H9 (cell line): Measurements from ENCODE around the gene CHM. TPM values are rescaled to one million over a fixed set of nuclear protein-coding genes. Genes with fewer than 3 reads are reported as not detected.

Experiments used
- DNase-seq: peaks from one replicate; pipeline ENCODE4 v3.0.0-alpha.2; 2017
- H2AFZ ChIP-seq: one replicate; pipeline ENCODE4 v1.6.1; 2013; ENCODE audit warnings: mild to moderate bottlenecking, low read length, control low read depth, moderate library complexity
- H2AK5ac ChIP-seq: 2 replicates; pipeline ENCODE4 v1.6.1; 2013; ENCODE audit warnings: low read length, control low read depth, mixed read lengths; ENCODE audit not compliant: insufficient read length
- H2BK120ac ChIP-seq: one replicate; pipeline ENCODE4 v1.6.1; 2013; ENCODE audit warnings: low read depth, mild to moderate bottlenecking, low read length, control low read depth, inconsistent platforms; ENCODE audit not compliant: poor library complexity, severe bottlenecking
- H2BK12ac ChIP-seq: 2 replicates; pipeline ENCODE4 v1.6.1; 2013; ENCODE audit warnings: low read length, control low read depth, mixed read lengths, low read depth; ENCODE audit not compliant: insufficient read length
- H2BK15ac ChIP-seq: 2 replicates; pipeline ENCODE4 v1.6.1; 2013; ENCODE audit warnings: low read depth, low read length, control low read depth
- H2BK20ac ChIP-seq: one replicate; pipeline ENCODE4 v1.6.1; 2013; ENCODE audit warnings: low read depth, mild to moderate bottlenecking, low read length, control low read depth, inconsistent platforms; ENCODE audit not compliant: poor library complexity, severe bottlenecking
- H2BK5ac ChIP-seq: 2 replicates; pipeline ENCODE4 v1.6.1; 2013; ENCODE audit warnings: low read length, control low read depth, mixed read lengths; ENCODE audit not compliant: insufficient read length
- H3K14ac ChIP-seq: 2 replicates; pipeline ENCODE4 v1.6.1; 2013; ENCODE audit warnings: low read length, control low read depth; ENCODE audit not compliant: insufficient read depth
- H3K18ac ChIP-seq: 2 replicates; pipeline ENCODE4 v1.6.1; 2013; ENCODE audit warnings: low read depth, mild to moderate bottlenecking, mixed read lengths, low read length, control low read depth; ENCODE audit not compliant: insufficient read length
- H3K23ac ChIP-seq: 2 replicates; pipeline ENCODE4 v1.6.1; 2013; ENCODE audit warnings: low read length, control low read depth, mixed read lengths, low read depth; ENCODE audit not compliant: insufficient read length
- H3K23me2 ChIP-seq: 2 replicates; pipeline ENCODE4 v1.6.1; 2013; ENCODE audit warnings: low read depth, mild to moderate bottlenecking, mixed read lengths, low read length, control low read depth; ENCODE audit not compliant: insufficient read length, poor library complexity, severe bottlenecking
- H3K27ac ChIP-seq: 2 replicates; pipeline ENCODE4 v1.5.1; 2013; ENCODE audit warnings: low read length, control low read depth, mixed read lengths, low read depth; ENCODE audit not compliant: insufficient read length
- H3K27me3 ChIP-seq: 2 replicates; pipeline ENCODE4 v1.6.1; 2013; ENCODE audit warnings: low read length, control low read depth, inconsistent platforms; ENCODE audit not compliant: insufficient read depth
- H3K4ac ChIP-seq: 2 replicates; pipeline ENCODE4 v1.6.1; 2013; ENCODE audit warnings: low read depth, mild to moderate bottlenecking, control low read depth, inconsistent platforms, low read length, moderate library complexity
- H3K4me1 ChIP-seq: 2 replicates; pipeline ENCODE4 v1.6.1; 2013; ENCODE audit warnings: low read length, control low read depth, inconsistent platforms; ENCODE audit not compliant: insufficient read depth
- H3K4me2 ChIP-seq: 2 replicates; pipeline ENCODE4 v1.6.1; 2013; ENCODE audit warnings: low read length, control low read depth, mixed read lengths; ENCODE audit not compliant: insufficient read length, insufficient read depth
- H3K56ac ChIP-seq: 2 replicates; pipeline ENCODE4 v1.6.1; 2013; ENCODE audit warnings: low read depth, mild to moderate bottlenecking, mixed read lengths, low read length, control low read depth; ENCODE audit not compliant: insufficient read length
- H3K79me1 ChIP-seq: 2 replicates; pipeline ENCODE4 v1.6.1; 2013; ENCODE audit warnings: low read depth, mild to moderate bottlenecking, moderate library complexity, low read length, control low read depth, inconsistent platforms; ENCODE audit not compliant: insufficient read depth, poor library complexity, severe bottlenecking
- H3K79me2 ChIP-seq: 2 replicates; pipeline ENCODE4 v1.6.1; 2013; ENCODE audit warnings: low read length, control low read depth, inconsistent platforms; ENCODE audit not compliant: insufficient read depth
- H3K9ac ChIP-seq: 2 replicates; pipeline ENCODE4 v1.6.1; 2013; ENCODE audit warnings: low read length, control low read depth, mixed read lengths; ENCODE audit not compliant: insufficient read length; ENCODE audit errors: extremely low read depth
- H3K9me3 ChIP-seq: one replicate; pipeline ENCODE4 v1.6.1; 2013; ENCODE audit warnings: low read depth, low read length, inconsistent platforms; ENCODE audit not compliant: control insufficient read depth
- H3T11ph ChIP-seq: one replicate; pipeline ENCODE4 v1.6.1; 2013; ENCODE audit warnings: mild to moderate bottlenecking, low read length, control low read depth, inconsistent platforms
- H4K20me1 ChIP-seq: one replicate; pipeline ENCODE4 v1.6.1; 2013; ENCODE audit not compliant: control insufficient read depth, insufficient read length, insufficient read depth
- H4K5ac ChIP-seq: 2 replicates; pipeline ENCODE4 v1.6.1; 2013; ENCODE audit warnings: low read depth, mild to moderate bottlenecking, mixed read lengths, low read length, control low read depth; ENCODE audit not compliant: insufficient read length
- H4K8ac ChIP-seq: replicated peaks from 2 replicates; pipeline ENCODE4 v1.6.1; 2013; ENCODE audit warnings: low read length, control low read depth, mixed read lengths, low read depth; ENCODE audit not compliant: insufficient read length
- H4K91ac ChIP-seq: 2 replicates; pipeline ENCODE4 v1.6.1; 2013; ENCODE audit warnings: low read depth, mild to moderate bottlenecking, moderate library complexity, mixed read lengths, low read length, control low read depth; ENCODE audit not compliant: insufficient read length
- H3K27ac Mint-ChIP-seq, 3 experiments: 2 replicates in 2 of 3; 3 replicates in 1 of 3; pipeline ENCODE4 v1.8.0; 2020 to 2021; ENCODE audit warnings: mixed read lengths in 3 of 3, mild to moderate bottlenecking in 1 of 3, moderate library complexity in 1 of 3
- H3K27me3 Mint-ChIP-seq: 2 replicates; pipeline ENCODE4 v1.8.0; 2021; ENCODE audit warnings: low read depth, mild to moderate bottlenecking, moderate library complexity, mixed read lengths
- H3K36me3 Mint-ChIP-seq, 3 experiments: 2 replicates in 2 of 3; 3 replicates in 1 of 3; pipeline ENCODE4 v1.8.0; 2020 to 2021; ENCODE audit warnings: low read depth in 3 of 3, mixed read lengths in 3 of 3; ENCODE audit not compliant: insufficient read depth in 1 of 3
- H3K4me1 Mint-ChIP-seq, 2 experiments: 2 replicates each; pipeline ENCODE4 v1.8.0; 2020; ENCODE audit warnings: mixed read lengths in 2 of 2
- H3K4me3 Mint-ChIP-seq, 2 experiments: 2 replicates in 1 of 2; 3 replicates in 1 of 2; pipeline ENCODE4 v1.8.0; 2020 to 2021; ENCODE audit warnings: mild to moderate bottlenecking in 2 of 2, mixed read lengths in 2 of 2, moderate library complexity in 1 of 2
- H3K9me3 Mint-ChIP-seq, 2 experiments: 2 replicates in 1 of 2; 3 replicates in 1 of 2; pipeline ENCODE4 v1.8.0; 2020; ENCODE audit warnings: mild to moderate bottlenecking in 2 of 2, mixed read lengths in 2 of 2, moderate library complexity in 1 of 2
- WGBS: extraction: QIAGEN DNeasy Blood & Tissue Kit; methylation state at CpG from one replicate; pipeline ENCODE4 v1.1.7; 2013; ENCODE audit warnings: missing lambda C conversion rate, low lambda C conversion rate, mixed read lengths; ENCODE audit not compliant: insufficient read length; ENCODE audit errors: extremely low coverage; 5-methylcytosine and 5-hydroxymethylcytosine counted together
- total RNA-seq: library from RNA; stranded (reverse); gene quantifications from 2 replicates; pipeline ENCODE4 v1.2.1, GENCODE V29; 2021
- TF ChIP-seq, protein P1 (sequence below): fragments of 200-600 bp; sonication (generic); conservative IDR thresholded peaks from 3 replicates; pipeline ENCODE4 v1.8.0; 2021; ENCODE audit warnings: antibody characterized with exemption, mild to moderate bottlenecking

CHM gene
- total RNA-seq, 1 experiment from 2014 or later = 28.4 TPM

DNA sequence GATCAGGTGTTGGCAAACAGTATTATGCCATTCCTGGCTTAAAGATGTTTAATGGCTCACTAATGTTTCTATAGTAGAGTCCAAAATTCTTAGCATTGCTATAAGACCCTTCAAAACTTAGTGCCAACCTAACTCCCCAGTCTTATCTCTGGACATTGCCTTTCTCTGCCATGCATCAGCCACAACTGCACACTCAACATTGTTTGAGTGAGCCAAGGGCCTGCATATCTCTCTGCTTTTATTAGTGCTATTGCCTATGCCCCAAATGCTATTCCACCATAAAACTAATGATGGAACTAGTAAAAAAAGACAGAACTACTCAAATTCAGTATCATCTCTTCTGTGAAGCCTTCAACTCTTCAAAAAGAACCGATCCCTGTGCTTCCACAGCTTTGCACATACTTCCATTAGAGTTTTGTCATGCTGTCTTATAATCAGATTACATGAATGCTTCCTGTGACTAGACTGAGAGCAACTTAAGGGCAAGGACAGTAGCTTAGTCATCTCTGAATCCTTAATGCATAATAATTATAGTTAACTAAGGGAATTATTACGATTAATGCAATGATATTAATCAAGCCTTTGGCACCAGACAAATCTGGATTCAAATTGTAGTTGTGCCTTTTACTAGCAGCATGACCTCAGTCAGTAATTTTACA lies 53.7 kb downstream of the CHM start:
- H4K5ac ChIP-seq = no peak overlapping the region
- no peak overlapping the region for H3K23ac ChIP-seq
- H3K79me1 ChIP-seq = no peaks in the 10 kb centered on the region
- WGBS = no CpG with 5 or more reads among the region's 2 CpGs
- no peak overlapping the region for H2AFZ ChIP-seq
- Mint-ChIP-seq H3K27ac (peak overlapping the region in 2 of 3 experiments; percentile 12 to 42; a peak in 1 of 7 replicates), H3K27me3 (no peaks in the 10 kb centered on the region), H3K4me3 (no peak overlapping the region), H3K36me3 (peaks cover 15 to 19% (median 15%) of the 10 kb centered on the region in 3 experiments), H3K9me3 (peaks cover 14 to 34% of the 10 kb centered on the region in 2 experiments; a peak in 4 of 5 replicates), H3K4me1 (peaks cover 43 to 53% of the 10 kb centered on the region in 2 experiments)
- H3K9me3 ChIP-seq = no peaks in the 10 kb centered on the region
- no peak overlapping the region for H3K56ac ChIP-seq
- no peaks in the 10 kb centered on the region for H3K23me2 ChIP-seq
- H2BK15ac ChIP-seq = no peak overlapping the region
- no peak overlapping the region for H2BK12ac ChIP-seq
- H3K4ac ChIP-seq = no peak overlapping the region
- H3K18ac ChIP-seq = no peak overlapping the region
- H2BK120ac ChIP-seq = no peak overlapping the region
- DNase-seq = no peak
- H3K4me1 ChIP-seq = no peaks in the 10 kb centered on the region; the same call in 1 of the 2 replicates
- TF ChIP-seq, protein P1, sequence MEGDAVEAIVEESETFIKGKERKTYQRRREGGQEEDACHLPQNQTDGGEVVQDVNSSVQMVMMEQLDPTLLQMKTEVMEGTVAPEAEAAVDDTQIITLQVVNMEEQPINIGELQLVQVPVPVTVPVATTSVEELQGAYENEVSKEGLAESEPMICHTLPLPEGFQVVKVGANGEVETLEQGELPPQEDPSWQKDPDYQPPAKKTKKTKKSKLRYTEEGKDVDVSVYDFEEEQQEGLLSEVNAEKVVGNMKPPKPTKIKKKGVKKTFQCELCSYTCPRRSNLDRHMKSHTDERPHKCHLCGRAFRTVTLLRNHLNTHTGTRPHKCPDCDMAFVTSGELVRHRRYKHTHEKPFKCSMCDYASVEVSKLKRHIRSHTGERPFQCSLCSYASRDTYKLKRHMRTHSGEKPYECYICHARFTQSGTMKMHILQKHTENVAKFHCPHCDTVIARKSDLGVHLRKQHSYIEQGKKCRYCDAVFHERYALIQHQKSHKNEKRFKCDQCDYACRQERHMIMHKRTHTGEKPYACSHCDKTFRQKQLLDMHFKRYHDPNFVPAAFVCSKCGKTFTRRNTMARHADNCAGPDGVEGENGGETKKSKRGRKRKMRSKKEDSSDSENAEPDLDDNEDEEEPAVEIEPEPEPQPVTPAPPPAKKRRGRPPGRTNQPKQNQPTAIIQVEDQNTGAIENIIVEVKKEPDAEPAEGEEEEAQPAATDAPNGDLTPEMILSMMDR = no peak
- no peak overlapping the region for H3K27ac ChIP-seq
- no peak overlapping the region for H4K8ac ChIP-seq
- no peak overlapping the region for H3T11ph ChIP-seq
- H4K91ac ChIP-seq = no peak overlapping the region
- no peak overlapping the region for H3K14ac ChIP-seq
- H2AK5ac ChIP-seq = no peak overlapping the region
- no peak overlapping the region for H3K9ac ChIP-seq
- H4K20me1 ChIP-seq = no peaks in the 10 kb centered on the region
- H2BK5ac ChIP-seq = no peak overlapping the region
- no peak overlapping the region for H2BK20ac ChIP-seq
- no peaks in the 10 kb centered on the region for H3K27me3 ChIP-seq
- H3K79me2 ChIP-seq = no peaks in the 10 kb centered on the region
- H3K4me2 ChIP-seq = no peak overlapping the region
